Progenitor cell of endocrine pancreas (in vitro differentiated cells): ENCODE results near the gene ZMAT5. TPM values are rescaled to one million over a fixed set of nuclear protein-coding genes. Genes with fewer than 3 reads are reported as not detected.

ENCODE experiments used
- DNase-seq: peaks from one replicate; pipeline ENCODE4 v3.0.0; 2021; ENCODE audit warnings: low spot score; ENCODE audit not compliant: unreplicated experiment
- H3K27ac Mint-ChIP-seq: 2 replicates; pipeline ENCODE4 v1.8.0; 2021; ENCODE audit warnings: mild to moderate bottlenecking, moderate library complexity, mixed read lengths
- H3K27me3 Mint-ChIP-seq: 2 replicates; pipeline ENCODE4 v1.8.0; 2021; ENCODE audit warnings: mixed read lengths
- H3K36me3 Mint-ChIP-seq: 2 replicates; pipeline ENCODE4 v1.8.0; 2022; ENCODE audit warnings: mixed read lengths; ENCODE audit not compliant: insufficient read depth
- H3K4me1 Mint-ChIP-seq: 2 replicates; pipeline ENCODE4 v1.8.0; 2021; ENCODE audit warnings: low read depth, mixed read lengths
- H3K4me3 Mint-ChIP-seq: 2 replicates; pipeline ENCODE4 v1.8.0; 2021; ENCODE audit warnings: low read depth, mild to moderate bottlenecking, moderate library complexity, mixed read lengths
- H3K9me3 Mint-ChIP-seq: 2 replicates; pipeline ENCODE4 v1.8.0; 2021; ENCODE audit warnings: low read depth, mixed read lengths
- total RNA-seq: library from RNA; stranded (reverse); gene quantifications from 2 replicates; pipeline ENCODE4 v1.2.1, GENCODE V29; 2021
- TF ChIP-seq, protein P1 (sequence below): fragments of 200-600 bp; sonication (generic); IDR thresholded peaks from one replicate; pipeline ENCODE4 v1.5.0; 2021; ENCODE audit warnings: antibody characterized with exemption, mild to moderate bottlenecking; ENCODE audit not compliant: unreplicated experiment

The ZMAT5 gene
- total RNA-seq, 1 donor from 2014 or later: 21.1 TPM

DNA sequence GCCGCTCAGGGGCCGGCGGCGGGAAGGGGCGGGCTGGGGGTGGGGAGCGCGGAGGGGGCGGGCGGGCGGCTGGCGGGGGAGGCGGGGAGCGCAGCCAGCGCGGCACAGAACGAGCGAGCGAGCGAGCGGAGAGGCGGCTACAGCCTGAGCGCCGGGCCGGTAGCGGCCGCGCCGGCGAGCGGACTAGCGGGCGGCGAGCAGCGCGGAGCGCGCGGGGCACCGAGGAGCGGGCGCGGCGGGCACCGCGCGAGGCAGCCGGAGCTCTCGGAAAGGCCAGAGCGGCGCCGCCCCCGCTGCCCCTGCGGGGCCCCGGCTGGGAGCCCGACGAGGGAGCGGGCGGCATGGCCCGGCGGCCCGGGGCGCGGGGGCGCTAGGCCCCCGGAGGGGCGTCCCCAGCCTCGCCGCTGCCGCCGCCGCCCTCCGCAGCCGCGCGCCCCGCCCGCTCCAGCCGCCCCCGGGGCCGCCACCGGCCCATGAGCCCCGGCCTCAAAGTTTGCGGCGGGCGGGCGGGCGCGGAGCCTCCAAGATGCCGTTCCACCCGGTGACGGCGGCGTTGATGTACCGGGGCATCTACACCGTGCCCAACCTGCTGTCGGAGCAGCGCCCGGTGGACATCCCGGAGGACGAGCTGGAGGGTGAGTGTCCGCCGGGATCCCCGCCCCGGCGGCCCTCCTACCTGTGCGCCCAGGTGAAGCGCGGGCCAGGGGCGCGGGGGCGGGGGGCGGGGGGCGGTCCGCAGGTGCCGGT, 46.7 kb downstream of the ZMAT5 start, which contains the start of gene CABP7:
Gene CABP7 (plus strand): TSS at position 105 of the 747 bp plus-strand sequence. CDS start 422 bp downstream, at position 527.
- TF ChIP-seq, protein P1, sequence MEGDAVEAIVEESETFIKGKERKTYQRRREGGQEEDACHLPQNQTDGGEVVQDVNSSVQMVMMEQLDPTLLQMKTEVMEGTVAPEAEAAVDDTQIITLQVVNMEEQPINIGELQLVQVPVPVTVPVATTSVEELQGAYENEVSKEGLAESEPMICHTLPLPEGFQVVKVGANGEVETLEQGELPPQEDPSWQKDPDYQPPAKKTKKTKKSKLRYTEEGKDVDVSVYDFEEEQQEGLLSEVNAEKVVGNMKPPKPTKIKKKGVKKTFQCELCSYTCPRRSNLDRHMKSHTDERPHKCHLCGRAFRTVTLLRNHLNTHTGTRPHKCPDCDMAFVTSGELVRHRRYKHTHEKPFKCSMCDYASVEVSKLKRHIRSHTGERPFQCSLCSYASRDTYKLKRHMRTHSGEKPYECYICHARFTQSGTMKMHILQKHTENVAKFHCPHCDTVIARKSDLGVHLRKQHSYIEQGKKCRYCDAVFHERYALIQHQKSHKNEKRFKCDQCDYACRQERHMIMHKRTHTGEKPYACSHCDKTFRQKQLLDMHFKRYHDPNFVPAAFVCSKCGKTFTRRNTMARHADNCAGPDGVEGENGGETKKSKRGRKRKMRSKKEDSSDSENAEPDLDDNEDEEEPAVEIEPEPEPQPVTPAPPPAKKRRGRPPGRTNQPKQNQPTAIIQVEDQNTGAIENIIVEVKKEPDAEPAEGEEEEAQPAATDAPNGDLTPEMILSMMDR: no peak
- no peaks in the 10 kb centered on the region for H3K36me3 Mint-ChIP-seq
- no peak for DNase-seq
- no peaks in the 10 kb centered on the region for H3K9me3 Mint-ChIP-seq
- peaks cover 65% of the 10 kb centered on the region for H3K27me3 Mint-ChIP-seq
- H3K4me3 Mint-ChIP-seq: no peak within 1 kb of the TSS
- H3K4me1 Mint-ChIP-seq: peaks cover 2% of the 10 kb centered on the region
- H3K27ac Mint-ChIP-seq: no peak within 1 kb of the TSS

DNA sequence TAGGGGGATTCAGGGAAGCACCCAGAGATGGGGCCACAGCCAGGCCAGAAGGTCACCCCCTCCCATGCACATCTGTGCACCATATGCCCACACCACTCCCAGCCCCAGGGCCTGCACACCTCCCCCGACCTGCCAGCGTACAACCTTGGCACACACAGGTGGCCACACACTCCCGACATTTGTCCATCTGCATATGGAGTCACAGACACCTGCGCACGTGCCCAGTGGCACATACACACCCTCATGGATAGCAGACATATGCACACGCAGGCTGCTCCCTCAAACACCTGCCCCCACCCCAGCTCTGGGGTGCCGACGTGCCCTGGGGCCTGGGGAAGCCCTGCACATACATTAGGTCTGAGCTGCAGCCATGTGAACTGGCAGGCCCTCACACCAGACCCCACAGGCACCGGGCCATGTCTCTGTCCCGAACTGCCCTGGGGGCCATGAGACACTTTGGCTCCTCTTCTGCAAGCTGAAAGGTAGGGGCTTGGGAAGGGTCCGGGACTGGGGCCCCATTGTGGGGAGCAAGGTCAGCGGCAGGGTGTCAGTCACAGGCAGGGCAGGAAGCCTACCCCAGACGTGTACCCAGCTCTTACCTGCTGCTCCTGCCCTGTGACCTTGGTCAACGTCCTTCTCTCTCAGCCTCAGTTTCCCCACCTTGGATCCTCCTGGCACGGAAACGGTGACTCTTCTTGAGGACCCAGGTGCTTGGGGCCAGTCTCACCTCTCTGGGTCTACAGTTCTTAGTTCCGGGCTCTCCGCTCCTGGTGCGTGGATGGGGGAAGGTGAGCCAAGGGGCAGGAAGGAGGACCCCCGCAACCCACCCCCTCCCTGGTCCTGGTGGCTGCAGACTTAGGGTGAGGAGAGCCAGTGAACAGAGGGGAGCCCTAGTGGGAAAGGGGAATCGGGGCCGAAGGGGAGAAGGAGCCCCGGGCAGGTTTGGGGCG, 47.6 kb downstream of the ZMAT5 start:
- Mint-ChIP-seq H3K9me3 (no peaks in the 10 kb centered on the region), H3K27me3 (peaks cover 66% of the 10 kb centered on the region), H3K4me3 (no peak overlapping the region), H3K4me1 (peaks cover 2% of the 10 kb centered on the region), H3K36me3 (no peaks in the 10 kb centered on the region), H3K27ac (no peak overlapping the region)
- TF ChIP-seq, protein P1: no peak
- no peak for DNase-seq

DNA sequence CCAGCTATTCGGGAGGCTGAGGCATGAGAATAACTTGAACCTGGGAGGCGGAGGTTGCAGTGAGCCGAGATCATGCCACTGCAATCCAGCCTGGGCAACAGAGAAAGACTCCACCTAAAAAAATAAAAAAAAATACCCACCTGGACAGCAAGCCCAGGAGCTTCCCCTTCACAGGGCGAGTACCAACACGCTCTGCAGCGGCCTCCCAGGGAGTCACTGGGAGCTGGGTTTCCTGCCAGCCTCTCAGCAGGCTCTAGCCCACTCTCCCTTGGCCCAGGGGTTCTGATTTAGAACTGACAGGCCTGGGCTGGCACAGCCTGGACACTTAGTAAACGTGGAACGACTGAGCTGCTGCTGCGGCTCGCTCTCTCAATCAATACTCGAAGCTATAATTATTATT, 49.0 kb downstream of the ZMAT5 start:
- no peaks in the 10 kb centered on the region for H3K9me3 Mint-ChIP-seq
- peaks cover 2% of the 10 kb centered on the region for H3K4me1 Mint-ChIP-seq
- DNase-seq: no peak
- peaks cover 59% of the 10 kb centered on the region for H3K27me3 Mint-ChIP-seq
- H3K36me3 Mint-ChIP-seq: no peaks in the 10 kb centered on the region
- TF ChIP-seq, protein P1: no peak
- H3K4me3 Mint-ChIP-seq: no peak overlapping the region
- no peak overlapping the region for H3K27ac Mint-ChIP-seq

DNA sequence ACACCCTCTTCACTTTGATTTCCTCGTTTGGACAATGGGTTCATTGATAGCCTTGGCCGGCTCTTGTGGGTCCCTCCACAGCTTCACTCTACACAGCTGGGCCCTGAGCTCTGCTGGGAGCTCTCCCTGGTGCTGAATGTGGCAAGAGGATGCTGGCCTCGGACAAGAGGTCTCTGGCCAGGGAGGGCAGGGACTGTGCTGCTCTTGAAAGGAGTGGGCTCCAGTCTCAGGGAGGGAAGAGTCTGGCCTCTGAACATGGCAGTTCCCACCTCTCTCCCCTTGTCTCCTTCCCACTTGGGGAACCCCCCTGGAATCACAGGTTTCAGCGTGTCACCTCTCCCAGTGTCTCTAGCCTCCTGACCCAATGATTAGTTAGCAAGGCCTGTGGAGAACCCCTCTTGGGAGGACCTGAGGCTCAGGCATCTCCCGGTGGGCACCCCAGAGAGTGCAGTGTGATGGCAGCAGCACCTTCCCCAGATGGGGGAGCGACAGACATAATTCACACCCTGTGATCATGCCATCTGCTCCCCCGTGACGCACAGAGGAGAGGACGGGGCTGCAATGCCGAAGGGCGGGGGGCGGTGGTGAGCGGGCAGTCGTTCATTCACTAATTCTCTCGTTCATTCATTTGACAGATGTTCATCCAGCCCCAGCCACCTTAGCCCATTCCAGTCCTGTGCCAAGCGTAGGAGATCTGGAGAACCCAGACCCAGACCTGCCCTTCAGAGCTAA, 49.8 kb downstream of the ZMAT5 start:
- Mint-ChIP-seq H3K27ac (no peak overlapping the region), H3K4me3 (no peak overlapping the region), H3K27me3 (peaks cover 62% of the 10 kb centered on the region), H3K4me1 (peaks cover 2% of the 10 kb centered on the region), H3K36me3 (no peaks in the 10 kb centered on the region), H3K9me3 (no peaks in the 10 kb centered on the region)
- TF ChIP-seq, protein P1: no peak
- DNase-seq: peak; percentile 84

DNA sequence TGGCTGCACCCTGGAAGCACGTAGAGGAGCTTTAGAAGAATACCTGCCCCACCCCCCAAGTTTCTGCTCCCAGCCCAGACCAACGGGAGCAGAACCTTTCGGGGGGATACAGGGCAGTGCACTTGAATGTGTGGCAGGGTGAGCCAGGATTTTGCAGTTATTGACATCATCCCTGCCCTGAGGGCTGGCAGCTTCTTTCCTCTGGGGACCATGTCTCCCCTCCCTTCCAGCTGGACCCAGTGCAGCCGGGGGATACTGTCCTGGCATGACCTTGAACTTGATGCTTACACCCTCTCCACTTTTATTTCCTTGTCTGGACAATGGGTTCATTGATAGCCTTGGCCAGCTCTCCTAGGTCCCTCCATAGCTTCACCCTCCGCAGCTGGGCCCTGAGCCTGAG, 51.1 kb downstream of the ZMAT5 start:
- peaks cover 2% of the 10 kb centered on the region for H3K4me1 Mint-ChIP-seq
- no peak overlapping the region for H3K4me3 Mint-ChIP-seq

More for the DNA sequence above, 51.1 kb downstream of the ZMAT5 start:
- no peak for DNase-seq
- no peaks in the 10 kb centered on the region for H3K9me3 Mint-ChIP-seq
- H3K36me3 Mint-ChIP-seq: no peaks in the 10 kb centered on the region
- peaks cover 59% of the 10 kb centered on the region for H3K27me3 Mint-ChIP-seq
- no peak overlapping the region for H3K27ac Mint-ChIP-seq
- TF ChIP-seq, protein P1: no peak
